Measurements from ENCODE around the gene PDLIM5.

PDLIM5 gene

GRCh38 chr4:94678896-94679295, 227.2 kb downstream of the PDLIM5 start:
- TF ChIP-seq ZFP3 (CRISPR knock-in tag; IDR thresholded peaks at IDR 0.05) (no peak), SNAI2 (CRISPR knock-in tag; IDR thresholded peaks at IDR 0.05) (no peak), RARB (CRISPR knock-in tag; IDR thresholded peaks at IDR 0.05) (no peak), OSR1 (CRISPR knock-in tag; IDR thresholded peaks at IDR 0.05) (no peak), PPARA (CRISPR knock-in tag; IDR thresholded peaks at IDR 0.05; ENCODE audit: borderline replicate concordance) (no peak), CSDC2 (CRISPR knock-in tag; IDR thresholded peaks at IDR 0.05) (no peak), ZNF70 (CRISPR knock-in tag; IDR thresholded peaks at IDR 0.05) (no peak), ARNTL (CRISPR knock-in tag; IDR thresholded peaks at IDR 0.05; ENCODE audit: borderline replicate concordance, low read depth) (no peak), BACH2 (CRISPR knock-in tag; IDR thresholded peaks at IDR 0.05; ENCODE audit: borderline replicate concordance) (no peak), ZFP30 (CRISPR knock-in tag; IDR thresholded peaks at IDR 0.05) (no peak)
- TF ChIP-seq, protein P1, sequence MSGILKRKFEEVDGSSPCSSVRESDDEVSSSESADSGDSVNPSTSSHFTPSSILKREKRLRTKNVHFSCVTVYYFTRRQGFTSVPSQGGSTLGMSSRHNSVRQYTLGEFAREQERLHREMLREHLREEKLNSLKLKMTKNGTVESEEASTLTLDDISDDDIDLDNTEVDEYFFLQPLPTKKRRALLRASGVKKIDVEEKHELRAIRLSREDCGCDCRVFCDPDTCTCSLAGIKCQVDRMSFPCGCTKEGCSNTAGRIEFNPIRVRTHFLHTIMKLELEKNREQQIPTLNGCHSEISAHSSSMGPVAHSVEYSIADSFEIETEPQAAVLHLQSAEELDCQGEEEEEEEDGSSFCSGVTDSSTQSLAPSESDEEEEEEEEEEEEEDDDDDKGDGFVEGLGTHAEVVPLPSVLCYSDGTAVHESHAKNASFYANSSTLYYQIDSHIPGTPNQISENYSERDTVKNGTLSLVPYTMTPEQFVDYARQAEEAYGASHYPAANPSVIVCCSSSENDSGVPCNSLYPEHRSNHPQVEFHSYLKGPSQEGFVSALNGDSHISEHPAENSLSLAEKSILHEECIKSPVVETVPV (CRISPR knock-in tag; IDR thresholded peaks at IDR 0.05): no peak
- ATAC-seq: no peak

DNA sequence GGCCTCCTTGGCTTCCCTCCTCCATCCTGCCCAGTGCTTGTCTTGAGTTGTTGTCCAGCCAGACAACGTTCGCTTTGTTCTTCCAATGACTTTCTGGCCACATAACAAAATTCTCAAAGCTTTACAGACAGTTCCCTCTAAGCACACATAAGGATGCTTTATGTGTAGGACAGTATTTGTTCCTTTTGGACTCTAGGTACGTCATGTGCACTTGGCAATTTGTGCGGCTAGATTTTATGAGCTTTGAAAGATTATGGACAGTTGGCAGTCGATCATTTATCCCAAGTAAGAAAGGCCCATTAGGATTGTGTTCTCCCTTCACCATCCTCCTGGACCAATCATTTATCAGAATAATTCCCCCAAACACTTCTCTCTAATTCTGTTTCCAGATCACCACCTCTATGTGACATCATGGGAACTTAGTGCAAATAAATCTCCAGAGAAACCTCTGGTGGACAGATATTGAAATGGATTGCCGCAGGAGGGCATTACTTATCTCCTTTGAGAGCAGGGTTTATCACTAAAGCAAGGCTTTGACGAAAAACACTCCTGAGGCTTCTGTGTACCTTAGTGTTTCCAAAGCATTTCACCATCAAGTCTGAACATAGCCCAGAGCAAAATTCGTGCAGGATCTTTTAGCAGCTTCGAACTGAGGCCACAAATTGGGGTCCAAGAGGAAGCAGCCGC, 228.6 kb downstream of the PDLIM5 start:
- TF ChIP-seq CSDC2 (CRISPR knock-in tag; IDR thresholded peaks at IDR 0.05) (no peak), GLIS3 (CRISPR knock-in tag; IDR thresholded peaks at IDR 0.05) (0 out of 2 replicates have a peak, but pooled peaks have one; percentile 44), CREB5 (CRISPR knock-in tag; IDR thresholded peaks at IDR 0.05; ENCODE audit: low read depth) (peak; percentile 54; the same call in 1 of the 2 replicates), RARB (CRISPR knock-in tag; IDR thresholded peaks at IDR 0.05) (no peak), ZNF70 (CRISPR knock-in tag; IDR thresholded peaks at IDR 0.05) (peak; percentile 35; the same call in 1 of the 2 replicates), BACH2 (CRISPR knock-in tag; IDR thresholded peaks at IDR 0.05; ENCODE audit: borderline replicate concordance) (no peak), ISL1 (CRISPR knock-in tag; IDR thresholded peaks at IDR 0.05) (peak; percentile 84), PATZ1 (CRISPR knock-in tag; IDR thresholded peaks at IDR 0.05; ENCODE audit: borderline replicate concordance) (no peak), TOX (CRISPR knock-in tag; IDR thresholded peaks at IDR 0.05; ENCODE audit: borderline replicate concordance) (no peak), TCF4 (CRISPR knock-in tag; IDR thresholded peaks at IDR 0.05; ENCODE audit: borderline replicate concordance) (peak; percentile 62; the same call in 1 of the 2 replicates), PPARA (CRISPR knock-in tag; IDR thresholded peaks at IDR 0.05; ENCODE audit: borderline replicate concordance) (no peak), ZNF565 (CRISPR knock-in tag; conservative IDR thresholded peaks at IDR 0.05; ENCODE audit: low read depth) (no peak), ZFP3 (CRISPR knock-in tag; IDR thresholded peaks at IDR 0.05) (no peak), ZNF8 (CRISPR knock-in tag; IDR thresholded peaks at IDR 0.05) (no peak), OSR1 (CRISPR knock-in tag; IDR thresholded peaks at IDR 0.05) (no peak), ZC3H10 (CRISPR knock-in tag; IDR thresholded peaks at IDR 0.05) (no peak)
- TF ChIP-seq, protein P2, sequence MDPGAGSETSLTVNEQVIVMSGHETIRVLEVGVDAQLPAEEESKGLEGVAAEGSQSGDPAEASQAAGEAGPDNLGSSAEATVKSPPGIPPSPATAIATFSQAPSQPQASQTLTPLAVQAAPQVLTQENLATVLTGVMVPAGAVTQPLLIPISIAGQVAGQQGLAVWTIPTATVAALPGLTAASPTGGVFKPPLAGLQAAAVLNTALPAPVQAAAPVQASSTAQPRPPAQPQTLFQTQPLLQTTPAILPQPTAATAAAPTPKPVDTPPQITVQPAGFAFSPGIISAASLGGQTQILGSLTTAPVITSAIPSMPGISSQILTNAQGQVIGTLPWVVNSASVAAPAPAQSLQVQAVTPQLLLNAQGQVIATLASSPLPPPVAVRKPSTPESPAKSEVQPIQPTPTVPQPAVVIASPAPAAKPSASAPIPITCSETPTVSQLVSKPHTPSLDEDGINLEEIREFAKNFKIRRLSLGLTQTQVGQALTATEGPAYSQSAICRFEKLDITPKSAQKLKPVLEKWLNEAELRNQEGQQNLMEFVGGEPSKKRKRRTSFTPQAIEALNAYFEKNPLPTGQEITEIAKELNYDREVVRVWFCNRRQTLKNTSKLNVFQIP (CRISPR knock-in tag; IDR thresholded peaks at IDR 0.05; ENCODE audit: borderline replicate concordance, low read depth): no peak
- TF ChIP-seq, protein P3, sequence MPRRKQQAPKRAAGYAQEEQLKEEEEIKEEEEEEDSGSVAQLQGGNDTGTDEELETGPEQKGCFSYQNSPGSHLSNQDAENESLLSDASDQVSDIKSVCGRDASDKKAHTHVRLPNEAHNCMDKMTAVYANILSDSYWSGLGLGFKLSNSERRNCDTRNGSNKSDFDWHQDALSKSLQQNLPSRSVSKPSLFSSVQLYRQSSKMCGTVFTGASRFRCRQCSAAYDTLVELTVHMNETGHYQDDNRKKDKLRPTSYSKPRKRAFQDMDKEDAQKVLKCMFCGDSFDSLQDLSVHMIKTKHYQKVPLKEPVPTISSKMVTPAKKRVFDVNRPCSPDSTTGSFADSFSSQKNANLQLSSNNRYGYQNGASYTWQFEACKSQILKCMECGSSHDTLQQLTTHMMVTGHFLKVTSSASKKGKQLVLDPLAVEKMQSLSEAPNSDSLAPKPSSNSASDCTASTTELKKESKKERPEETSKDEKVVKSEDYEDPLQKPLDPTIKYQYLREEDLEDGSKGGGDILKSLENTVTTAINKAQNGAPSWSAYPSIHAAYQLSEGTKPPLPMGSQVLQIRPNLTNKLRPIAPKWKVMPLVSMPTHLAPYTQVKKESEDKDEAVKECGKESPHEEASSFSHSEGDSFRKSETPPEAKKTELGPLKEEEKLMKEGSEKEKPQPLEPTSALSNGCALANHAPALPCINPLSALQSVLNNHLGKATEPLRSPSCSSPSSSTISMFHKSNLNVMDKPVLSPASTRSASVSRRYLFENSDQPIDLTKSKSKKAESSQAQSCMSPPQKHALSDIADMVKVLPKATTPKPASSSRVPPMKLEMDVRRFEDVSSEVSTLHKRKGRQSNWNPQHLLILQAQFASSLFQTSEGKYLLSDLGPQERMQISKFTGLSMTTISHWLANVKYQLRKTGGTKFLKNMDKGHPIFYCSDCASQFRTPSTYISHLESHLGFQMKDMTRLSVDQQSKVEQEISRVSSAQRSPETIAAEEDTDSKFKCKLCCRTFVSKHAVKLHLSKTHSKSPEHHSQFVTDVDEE (CRISPR knock-in tag; IDR thresholded peaks at IDR 0.05): peak; percentile 68
- TF ChIP-seq, protein P1 (CRISPR knock-in tag; IDR thresholded peaks at IDR 0.05): 0 out of 2 replicates have a peak, but pooled peaks have one; percentile 26
- no peak for ATAC-seq

Measured in SK-N-SH treated with all-trans-retinoic acid at 6 μM for 48 hours (cell line).